Aorta (tissue), 5 donors: Measurements from ENCODE around the gene FUS. TPM values are rescaled to one million over a fixed set of nuclear protein-coding genes. Genes with fewer than 3 reads are reported as not detected.

Experiments used
- ATAC-seq: fragments of 200-7000 bp; cut with Tn5 transposase; one replicate; pipeline ENCODE4 v1.9.1; 2022; ENCODE audit warnings: moderate library complexity; ENCODE audit not compliant: low FRiP score
- DNase-seq, 2 donors: peaks; one replicate each; pipeline ENCODE4 v3.0.0-alpha.2; 2020
- H3K27ac ChIP-seq, 2 donors: one replicate each; pipeline ENCODE4 v1.5.1; 2013; ENCODE audit warnings: low read length in 2 of 2, mild to moderate bottlenecking in 2 of 2, moderate library complexity in 2 of 2, control low read depth in 1 of 2, inconsistent platforms in 1 of 2, low read depth in 1 of 2
- H3K27me3 ChIP-seq, 2 donors: one replicate each; pipeline ENCODE4 v1.6.1; 2013; ENCODE audit warnings: control low read depth in 1 of 2, low read length in 1 of 2, mild to moderate bottlenecking in 1 of 2, moderate library complexity in 1 of 2; ENCODE audit not compliant: insufficient read depth in 2 of 2, control insufficient read depth in 1 of 2
- H3K36me3 ChIP-seq, 2 donors: one replicate each; pipeline ENCODE4 v1.6.1; 2013; ENCODE audit warnings: control low read depth in 1 of 2, low read length in 1 of 2, mild to moderate bottlenecking in 1 of 2; ENCODE audit not compliant: insufficient read depth in 2 of 2, control insufficient read depth in 1 of 2
- H3K4me1 ChIP-seq, 2 donors: one replicate each; pipeline ENCODE4 v1.6.1; 2013; ENCODE audit warnings: low read length in 2 of 2, control low read depth in 1 of 2, mild to moderate bottlenecking in 1 of 2, moderate library complexity in 1 of 2; ENCODE audit not compliant: insufficient read depth in 2 of 2, control insufficient read depth in 1 of 2
- H3K4me3 ChIP-seq, 2 donors: one replicate each; pipeline ENCODE4 v1.5.1; 2013; ENCODE audit warnings: low read length in 2 of 2, control low read depth in 1 of 2, mild to moderate bottlenecking in 1 of 2
- H3K9me3 ChIP-seq: one replicate; pipeline ENCODE4 v1.6.1; 2013; ENCODE audit warnings: mild to moderate bottlenecking, low read length; ENCODE audit not compliant: control insufficient read depth
- WGBS, 2 donors: extraction: QIAGEN DNeasy Blood & Tissue Kit; methylation state at CpG; one replicate each; pipeline ENCODE4 v1.1.7; 2013; 5-methylcytosine and 5-hydroxymethylcytosine counted together
- intact Hi-C, 2 donors: fragments of 100-400 bp; cut with DNase I; formaldehyde crosslinking; loops; one replicate each; pipeline versions ENCODE4 v1.14.2 to v1.15.0; 2022
- polyA plus RNA-seq, 2 donors: library from polyadenylated mRNA; stranded (reverse); fragments of 200-250 nt; gene quantifications; one replicate each; pipeline ENCODE4 v1.2.3, GENCODE V29; 2013
- total RNA-seq, 2 donors: library from RNA; stranded (reverse); fragmentation: NEBNext Ultra II Directional; extraction: Animal tissue kit (Norgen Biotek cat#: 25700); gene quantifications; one replicate each; pipeline ENCODE4 v1.2.1, GENCODE V29; 2021
- donor health status: healthy with polysubstance abuse.
- donor health status: Bipolar disorder and iron deficiency.
- donor health status: DM: no; HTN: no; CAD: no.
- donor health status: DM: no; HTN: no; CAD: no.
- donor health status: DM: yes; HTN: yes; CAD: no.

The FUS gene
- total and polyA plus RNA-seq, 4 donors, result 95.7 to 329 (median 248) TPM

DNA sequence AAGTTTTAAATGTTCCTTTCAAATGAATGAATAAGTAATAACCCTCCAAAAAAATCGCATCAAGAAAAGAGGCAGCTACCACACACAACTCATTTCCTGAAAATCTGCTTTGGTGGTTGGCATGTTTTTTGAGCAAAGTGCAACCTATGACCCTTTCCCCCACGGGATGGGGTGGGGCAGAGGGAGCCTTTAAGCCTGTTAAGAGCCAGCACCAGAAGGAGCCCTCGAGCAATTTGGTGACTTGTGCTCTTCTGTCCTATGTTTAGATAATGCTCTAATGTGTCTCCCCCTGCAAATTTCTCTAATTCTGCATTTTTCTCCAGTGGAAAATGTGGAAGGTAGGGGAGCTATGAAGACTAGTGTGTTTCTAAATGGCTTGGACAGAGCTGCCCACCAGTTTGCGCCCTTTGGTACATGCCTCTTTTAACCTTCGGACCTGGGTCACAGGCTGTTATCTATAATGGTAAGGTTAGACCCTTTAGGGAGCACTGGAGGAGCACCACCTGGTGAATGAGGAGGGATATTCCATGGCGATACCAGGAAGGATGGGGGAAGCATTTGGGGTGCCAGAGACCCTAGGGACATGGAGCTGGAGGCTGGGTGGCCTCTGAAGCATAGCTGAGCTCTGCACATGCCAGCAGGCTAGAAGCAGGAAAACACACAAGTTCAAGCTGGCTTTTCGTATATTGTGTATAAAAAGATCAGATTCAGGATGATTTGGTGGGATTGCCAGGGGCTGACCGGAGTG lies 21.1 kb downstream of the FUS start:
- H3K27me3 ChIP-seq, result no peaks in the 10 kb centered on the region
- no peaks in the 10 kb centered on the region for H3K9me3 ChIP-seq
- peak; percentile 44 to 68 for DNase-seq
- 61 to 65% methylated on average over 8 of the region's 8 CpGs for WGBS, 2 donors
- H3K4me1 ChIP-seq, result no peaks in the 10 kb centered on the region
- no peaks in the 10 kb centered on the region for H3K36me3 ChIP-seq
- H3K27ac ChIP-seq, result no peak overlapping the region
- ATAC-seq, result no peak
- no peak overlapping the region for H3K4me3 ChIP-seq
- intact Hi-C loops, result no loop called here

DNA sequence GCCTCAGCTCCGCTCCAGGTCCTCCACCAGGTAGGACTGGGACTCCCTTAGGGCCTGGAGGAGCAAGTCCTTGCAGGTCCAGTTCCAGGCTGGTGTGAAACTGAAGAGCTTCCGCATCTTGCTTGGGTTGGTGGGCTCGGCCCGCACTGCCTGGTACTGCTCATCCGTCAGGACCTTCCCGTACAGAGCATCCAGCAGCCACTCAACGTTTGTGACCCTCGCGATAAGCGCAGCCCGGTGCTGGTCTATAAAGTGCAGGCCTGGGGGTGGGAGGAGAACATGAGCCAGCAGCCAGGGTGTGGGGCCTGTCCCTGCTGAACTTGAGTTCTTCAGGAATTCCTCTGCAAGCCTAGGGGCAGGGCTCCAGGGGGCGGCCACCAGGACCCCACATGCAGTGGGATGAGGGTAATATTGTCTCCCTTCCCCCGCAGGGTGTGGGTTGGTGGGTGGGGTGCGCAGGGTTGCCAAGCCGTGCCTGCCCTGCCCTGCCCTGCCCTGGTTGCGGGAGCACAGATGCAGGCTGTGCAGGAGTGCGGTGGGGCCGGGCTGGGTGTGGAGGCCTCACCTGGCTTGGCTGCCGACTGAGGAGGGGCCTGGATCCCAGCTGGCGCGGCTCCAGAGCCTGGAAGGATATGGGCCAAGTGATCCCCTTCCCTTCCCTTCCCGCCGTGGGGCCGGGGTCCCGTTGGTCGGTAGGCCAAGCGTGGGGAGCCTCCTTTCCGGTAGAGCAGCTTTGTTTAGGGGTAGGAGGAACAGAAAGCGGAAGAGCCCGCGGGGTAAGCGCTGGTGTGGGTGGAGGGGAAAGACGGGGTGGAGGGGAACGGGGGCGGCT lies 21.9 kb downstream of the FUS start:
- H3K27ac ChIP-seq, result no peak overlapping the region
- peak overlapping the region in 1 of 2 donors; percentile 5 for H3K4me3 ChIP-seq
- ATAC-seq, result peak; percentile 65
- no peaks in the 10 kb centered on the region for H3K9me3 ChIP-seq
- intact Hi-C loops, result no loop called here
- no peaks in the 10 kb centered on the region for H3K4me1 ChIP-seq
- H3K27me3 ChIP-seq, result no peaks in the 10 kb centered on the region
- 17 to 18% methylated on average over 31 to 35 of the region's 35 CpGs for WGBS, 2 donors
- H3K36me3 ChIP-seq, result no peaks in the 10 kb centered on the region
- peak; percentile 64 to 80 for DNase-seq

DNA sequence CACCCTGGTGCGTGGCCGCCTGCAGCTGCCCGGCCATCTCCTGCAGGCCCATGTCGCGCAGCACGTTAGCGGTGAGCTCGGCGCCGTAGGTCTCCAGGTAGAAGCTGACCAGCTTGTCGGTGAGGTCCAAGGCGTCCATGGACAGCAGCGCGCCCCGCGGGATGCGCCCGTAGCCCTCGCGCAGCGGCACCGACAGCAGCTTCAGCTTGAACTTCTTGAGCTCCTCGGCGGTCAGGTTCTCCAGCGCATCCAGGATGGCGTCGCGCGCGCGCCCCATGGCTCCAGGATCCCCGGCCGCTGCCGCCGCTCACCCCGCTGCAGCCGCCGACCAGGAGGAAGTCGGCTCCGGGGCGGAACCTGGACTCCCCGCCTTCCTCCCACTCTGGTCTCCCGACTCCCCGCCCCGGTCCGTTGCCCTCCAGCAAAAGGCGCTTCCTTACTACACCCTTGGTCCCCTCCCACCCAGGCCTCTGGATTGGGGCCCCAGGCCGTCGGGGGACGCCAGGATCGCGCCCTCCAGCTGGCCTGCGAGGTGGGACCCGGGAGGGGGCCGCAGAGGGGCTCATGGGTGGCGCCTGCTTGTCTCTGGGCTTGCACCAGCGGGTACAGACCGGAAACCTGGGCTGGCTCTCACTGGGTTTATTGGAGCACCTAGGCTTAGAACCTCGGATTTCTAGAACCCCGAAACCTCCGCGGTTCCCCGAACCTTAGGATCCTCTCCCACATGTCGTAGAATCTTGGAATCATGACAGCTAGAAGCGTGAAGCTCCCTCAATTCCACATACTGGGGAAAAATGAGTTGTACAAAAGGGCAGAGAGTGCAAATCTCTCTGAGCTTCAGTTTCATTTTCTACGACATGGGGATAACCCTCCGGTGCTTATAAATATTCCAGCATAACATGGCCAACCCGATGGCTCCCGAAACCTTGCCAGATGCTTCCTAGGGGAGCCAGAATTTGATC lies 22.8 kb downstream of the FUS start, which contains the start of gene PYCARD:
PYCARD (minus strand) TSS at position 347 of the 962 bp plus-strand sequence; CDS start at position 277, 70 bp downstream.
- peak; percentile 82 for ATAC-seq
- Histone ChIP-seq H3K9me3 (no peaks in the 10 kb centered on the region), H3K4me1 (no peaks in the 10 kb centered on the region), H3K27ac (no peak within 1 kb of the TSS), H3K36me3 (no peaks in the 10 kb centered on the region), H3K27me3 (no peaks in the 10 kb centered on the region), H3K4me3 (peak within 1 kb of the TSS; percentile 5 to 45)
- intact Hi-C loops, result no loop called here
- DNase-seq, result peak; percentile 85 to 86
- WGBS, 2 donors, result 6 to 8% methylated on average over 59 to 69 of the region's 69 CpGs

DNA sequence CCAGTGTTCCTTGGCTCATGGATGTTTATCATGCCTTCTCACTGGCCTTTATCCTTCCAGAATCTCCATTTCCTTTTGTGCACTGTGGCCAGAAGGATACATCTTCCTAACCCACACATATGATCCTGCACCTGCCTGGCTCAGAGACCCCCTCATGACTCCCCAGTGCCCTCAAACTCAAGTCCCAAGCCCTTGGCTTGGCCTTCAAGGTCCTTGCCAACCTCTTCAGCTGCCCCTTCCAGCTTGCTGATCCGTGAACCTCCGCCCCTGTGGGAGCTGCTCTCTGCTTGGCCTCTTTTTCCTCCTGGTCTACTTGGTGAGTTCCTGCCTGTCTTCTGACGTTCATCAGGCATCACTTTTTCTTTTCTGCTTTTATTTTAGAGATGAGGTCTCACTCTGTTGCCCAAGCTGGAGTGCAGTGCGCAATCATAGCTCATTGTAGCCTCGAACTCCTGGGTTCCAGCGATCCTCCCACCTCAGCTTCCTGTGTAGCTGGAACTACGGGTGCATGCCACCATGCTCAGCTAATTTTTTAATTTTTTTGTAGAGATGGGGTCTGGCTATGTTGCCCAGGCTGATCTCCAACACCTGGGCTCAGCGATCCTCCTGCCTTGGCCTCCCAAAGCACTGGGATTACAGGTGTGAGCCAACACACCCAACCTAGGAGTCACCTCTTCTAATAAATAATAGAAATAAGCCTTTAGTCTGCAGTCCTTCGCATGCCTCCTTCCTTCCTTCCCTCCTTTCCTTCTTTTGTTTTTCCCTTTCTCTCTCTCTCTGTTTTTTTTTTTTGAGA lies 25.1 kb downstream of the FUS start:
- Histone ChIP-seq H3K27me3 (no peaks in the 10 kb centered on the region), H3K9me3 (no peaks in the 10 kb centered on the region), H3K27ac (no peak overlapping the region), H3K4me3 (no peak overlapping the region), H3K36me3 (no peaks in the 10 kb centered on the region), H3K4me1 (no peaks in the 10 kb centered on the region)
- ATAC-seq, result no peak
- 86 to 91% methylated on average over 9 of the region's 9 CpGs for WGBS, 2 donors
- peak; percentile 16 to 18 for DNase-seq
- intact Hi-C loops, result no loop called here

DNA sequence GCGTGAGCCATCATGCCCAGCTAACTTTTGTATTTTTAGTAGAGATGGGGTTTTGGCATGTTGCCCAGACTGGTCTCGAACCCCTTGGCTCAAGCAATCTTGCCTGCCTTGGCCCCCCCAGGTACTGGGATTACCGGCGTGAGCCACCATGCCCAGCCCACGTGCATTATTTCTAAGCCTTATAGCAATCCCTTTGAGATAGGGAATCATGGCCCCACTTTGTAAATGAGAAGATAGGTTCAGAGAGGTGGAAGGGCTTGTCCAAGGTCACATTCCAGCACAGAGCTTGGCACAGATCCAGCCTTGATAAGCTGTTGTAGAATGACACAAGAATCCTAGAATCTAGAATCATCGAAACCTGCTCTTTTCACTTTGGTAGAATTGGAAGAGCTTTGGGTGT lies 26.8 kb downstream of the FUS start:
- Histone ChIP-seq H3K4me3 (no peak overlapping the region), H3K9me3 (no peaks in the 10 kb centered on the region), H3K4me1 (no peaks in the 10 kb centered on the region), H3K27me3 (no peaks in the 10 kb centered on the region), H3K36me3 (no peaks in the 10 kb centered on the region), H3K27ac (no peak overlapping the region)
- ATAC-seq (no peak), DNase-seq (peak; percentile 32 to 54)
- 55 to 56% methylated on average over 6 of the region's 6 CpGs for WGBS, 2 donors
- intact Hi-C loops, result no loop called here

DNA sequence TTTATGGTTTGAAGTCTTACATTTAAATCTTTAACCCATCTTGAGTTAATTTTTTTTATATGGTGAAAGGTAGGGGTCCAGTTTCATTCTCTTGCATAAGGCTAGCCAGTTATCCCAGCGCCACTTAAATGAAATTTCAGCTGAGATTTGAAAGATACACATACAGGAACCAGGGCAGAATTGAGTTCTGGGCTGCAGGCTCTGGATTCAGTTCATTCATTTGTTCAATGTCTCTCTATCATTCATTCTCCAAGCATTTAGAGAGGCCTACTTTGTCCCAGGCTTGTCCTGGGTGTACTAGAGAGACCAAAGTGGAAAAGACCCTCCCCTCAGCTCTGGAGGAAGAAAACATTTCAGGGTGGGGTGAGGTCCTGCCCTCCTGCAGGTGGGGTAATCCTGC lies 33.4 kb downstream of the FUS start:
- H3K27ac ChIP-seq, result no peak overlapping the region
- WGBS, 2 donors, result 88 to 98% methylated on average over 1 of the region's 1 CpG
- H3K9me3 ChIP-seq, result no peaks in the 10 kb centered on the region
- no peak for ATAC-seq
- intact Hi-C loops, result loop anchor here in 1 of 2 donors (10.0 kb wide), 1 partner anchor 491 kb away; no protein-coding TSS in a partner anchor
- no peak for DNase-seq
- no peak overlapping the region for H3K4me3 ChIP-seq
- H3K4me1 ChIP-seq, result no peaks in the 10 kb centered on the region
- no peaks in the 10 kb centered on the region for H3K27me3 ChIP-seq
- H3K36me3 ChIP-seq, result no peaks in the 10 kb centered on the region

DNA sequence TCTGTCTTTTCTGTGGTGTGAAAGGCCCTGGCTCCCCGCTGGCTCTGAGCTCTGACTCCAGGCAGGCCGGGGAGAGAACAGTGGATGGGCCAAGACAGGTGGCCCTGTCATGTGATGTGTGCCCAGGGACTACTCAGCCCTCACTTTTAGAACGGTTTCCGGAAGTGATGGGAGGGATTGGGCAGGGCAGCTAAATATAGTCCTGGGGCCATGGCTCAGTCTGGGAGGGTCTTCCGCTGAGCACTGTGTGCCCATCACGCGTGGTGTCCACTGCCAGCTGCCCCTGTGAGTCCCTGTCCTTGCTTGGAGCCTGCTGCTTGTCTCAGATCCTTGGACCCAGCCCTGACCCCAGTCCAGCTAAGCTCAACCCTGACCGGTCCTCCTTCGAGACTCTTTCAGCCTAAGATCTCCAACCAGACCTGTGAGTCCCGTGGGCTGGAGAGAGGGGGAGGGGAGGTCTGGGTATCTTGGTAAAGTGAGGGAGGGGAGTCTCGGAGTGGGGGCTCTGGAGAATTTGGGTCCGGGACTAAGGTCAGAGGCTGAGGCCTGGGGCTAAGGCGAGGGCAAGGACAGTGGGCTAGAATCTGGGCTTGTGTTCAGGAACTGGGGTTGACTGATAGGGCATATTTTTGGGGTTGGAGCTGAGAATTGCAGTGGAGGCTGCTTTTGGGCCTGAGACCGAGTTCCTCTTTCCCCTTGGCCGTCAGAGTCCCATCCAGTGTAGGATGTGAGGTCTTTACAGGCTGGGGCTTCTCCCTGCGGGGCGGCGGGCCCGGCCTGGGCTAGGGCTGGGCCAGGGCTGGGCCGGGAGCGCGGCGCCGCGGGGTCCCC lies 34.2 kb downstream of the FUS start, which contains the start of gene TRIM72:
TRIM72 (plus strand) TSS at position 243 of the 831 bp plus-strand sequence. CDS start 620 bp downstream, outside the sequence.
- Histone ChIP-seq H3K27ac (no peak within 1 kb of the TSS), H3K4me3 (peak within 1 kb of the TSS in 1 of 2 donors; percentile 8), H3K4me1 (no peaks in the 10 kb centered on the region), H3K9me3 (no peaks in the 10 kb centered on the region), H3K27me3 (no peaks in the 10 kb centered on the region), H3K36me3 (no peaks in the 10 kb centered on the region)
- ATAC-seq (peak; percentile 9), DNase-seq (no peak)
- intact Hi-C loops, result loop anchor here in 1 of 2 donors (10.0 kb wide), 1 partner anchor 491 kb away; no protein-coding TSS in a partner anchor
- 71 to 87% methylated on average over 14 to 25 of the region's 25 CpGs for WGBS, 2 donors
